Measurements from ENCODE around the gene TM2D1.

Gene TM2D1

DNA sequence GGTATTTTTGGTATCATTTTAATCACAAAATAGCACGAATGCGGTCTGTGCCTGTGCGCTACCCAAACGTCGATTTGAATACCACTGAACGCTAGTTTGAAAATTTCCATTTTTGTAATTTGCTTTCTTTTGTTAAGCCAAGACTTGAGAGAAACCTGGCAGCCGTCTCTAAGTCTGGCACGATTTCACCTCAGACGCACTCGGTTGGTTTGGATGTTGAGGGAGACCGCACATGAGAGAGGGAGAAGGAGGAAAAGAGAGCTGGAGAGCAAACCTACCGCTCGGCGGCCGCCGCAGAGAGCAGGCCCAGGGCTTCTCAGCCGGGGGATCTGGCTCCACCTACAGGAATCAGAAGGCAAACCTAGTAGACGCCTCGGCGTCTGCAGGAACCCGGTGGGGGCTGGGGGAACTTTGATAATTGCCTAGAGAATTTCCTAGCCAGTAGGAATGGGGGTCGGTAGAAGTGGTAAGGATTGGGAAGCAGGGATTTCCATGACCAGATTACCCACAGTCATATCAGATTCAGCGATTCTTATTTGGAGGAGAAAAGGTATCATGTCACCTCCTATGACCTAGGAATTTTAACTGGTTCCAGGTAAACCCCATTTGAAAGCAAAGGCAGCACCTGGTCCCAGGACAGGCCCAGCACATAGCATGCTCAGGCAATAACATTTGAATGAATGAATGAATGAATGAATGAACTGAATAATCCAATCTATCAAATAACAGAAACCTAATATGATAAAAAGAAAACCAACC lies 83.2 kb downstream of the TM2D1 start:
- no peak for DNase-seq

DNA sequence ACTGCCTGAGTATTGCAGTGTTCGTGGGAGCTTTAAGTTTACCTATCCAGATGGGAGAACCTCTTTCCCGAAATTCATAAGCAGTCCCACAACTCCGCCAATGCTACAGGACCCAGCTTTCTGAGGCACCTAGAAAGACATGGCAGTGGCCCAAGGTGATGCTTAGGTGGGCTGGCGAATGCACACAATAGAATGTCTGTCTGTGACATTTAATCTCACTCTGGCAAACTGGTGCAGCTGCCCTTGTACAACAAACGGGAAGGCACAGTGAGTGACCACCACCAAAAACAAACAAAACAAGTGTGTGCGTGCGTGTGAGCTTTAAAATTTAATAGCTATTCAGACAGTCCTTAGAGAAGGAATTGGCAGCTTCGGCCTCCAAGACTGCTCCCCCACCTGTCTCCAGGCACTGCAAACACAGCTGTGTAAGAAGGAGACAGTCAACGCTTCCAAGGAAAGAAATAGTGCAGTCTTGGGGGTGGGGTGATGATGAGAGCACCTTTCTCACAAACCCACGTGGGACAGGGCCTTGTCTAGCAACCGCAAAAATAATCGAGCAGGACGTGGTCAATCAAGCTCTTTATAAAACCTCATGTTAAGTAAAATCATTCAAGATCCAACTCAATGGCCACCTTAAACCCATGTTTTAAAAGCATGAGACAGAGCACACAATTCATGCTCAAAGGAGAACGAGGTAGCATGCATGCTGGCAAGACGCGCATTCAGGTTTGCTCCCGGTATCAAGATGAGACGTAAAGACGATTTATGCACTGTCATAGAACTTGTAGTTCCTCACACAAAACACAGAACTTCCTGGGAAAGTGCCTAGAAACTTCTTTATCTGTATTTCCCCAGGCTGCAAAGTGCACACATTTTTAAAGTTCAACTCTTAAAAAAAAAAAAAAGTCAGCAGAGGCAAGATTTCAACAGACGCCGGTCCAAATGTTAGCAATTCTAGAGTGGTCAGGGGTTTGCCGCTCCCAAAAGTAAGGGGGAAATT lies 84.1 kb downstream of the TM2D1 start:
- peak; percentile 22 for DNase-seq

- no peak for DNase-seq
Measured at GRCh38 chr1:61639608-61640336, 85.2 kb downstream of the TM2D1 start.

- peak; percentile 36 for DNase-seq
Measured at GRCh38 chr1:61638911-61639605, 85.9 kb downstream of the TM2D1 start.

- no peak for DNase-seq
Measured at GRCh38 chr1:61638296-61638695, 86.6 kb downstream of the TM2D1 start.

- DNase-seq: no peak
Measured at GRCh38 chr1:61637470-61637869, 87.5 kb downstream of the TM2D1 start.

GRCh38 chr1:61636814-61637213 lies 88.1 kb downstream of the TM2D1 start:
- no peak for DNase-seq

DNA sequence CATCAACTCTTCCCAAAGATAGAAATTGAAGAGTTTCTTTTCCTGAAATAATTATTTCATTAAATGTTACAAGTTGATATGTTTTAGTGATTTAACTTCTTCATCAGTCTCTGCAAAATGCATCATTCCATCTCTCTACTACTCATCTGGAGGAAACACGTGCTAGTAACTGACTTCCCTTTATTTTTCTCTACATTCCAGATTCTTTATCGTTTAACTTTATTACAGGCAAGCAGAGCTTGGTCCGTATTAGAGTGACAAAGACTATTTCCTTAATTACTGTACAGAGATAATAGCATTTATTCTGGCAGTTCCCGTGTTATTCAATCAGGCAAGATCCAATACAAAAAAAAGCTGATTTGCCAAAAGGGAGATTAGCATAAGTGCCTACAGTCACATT lies 88.6 kb downstream of the TM2D1 start:
- DNase-seq: no peak

DNA sequence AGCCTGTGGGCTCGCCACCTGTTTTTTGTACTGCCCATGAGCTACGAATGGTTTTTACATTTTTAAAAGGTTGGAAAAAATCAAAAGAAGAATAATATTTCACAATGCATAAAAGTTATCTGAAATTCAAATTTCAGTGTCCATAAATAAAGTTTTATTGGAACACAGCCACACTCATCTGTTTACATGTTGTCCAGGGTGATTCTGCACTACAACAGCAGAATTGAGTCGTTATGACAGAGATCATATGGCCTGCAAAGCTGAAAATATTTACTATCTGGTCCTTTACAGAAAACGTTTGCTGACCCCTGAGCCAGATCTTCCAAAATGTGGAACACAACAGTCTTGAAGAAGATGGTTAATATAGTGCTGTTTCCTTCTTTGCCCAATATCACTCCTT lies 89.4 kb downstream of the TM2D1 start:
- DNase-seq: no peak

- DNase-seq: no peak
Measured at GRCh38 chr1:61631436-61631835, 93.5 kb downstream of the TM2D1 start.
